Body of pancreas (tissue), 4 donors: Measurements from ENCODE around the gene ELAVL1. TPM values are rescaled to one million over a fixed set of nuclear protein-coding genes. Genes with fewer than 3 reads are reported as not detected.
A peak's percentile ranks its signal among the peaks of the same experiment; 100 is the strongest.

Experiments
- ATAC-seq: fragments of 150-250 bp; one replicate; pipeline ENCODE4 v1.9.1; 2016
- DNase-seq, 4 donors: peaks; one replicate each; pipeline ENCODE4 v3.0.0-alpha.2; 2019
- H3K27ac ChIP-seq, 4 donors: fragments of 200-600 bp; sonication (generic); 1 replicate in 3 of 4; 2 replicates in 1 of 4; pipeline versions ENCODE4 v1.5.1 to v1.6.1; 2016 to 2019; ENCODE audit warnings: mild to moderate bottlenecking in 1 of 4, mixed read lengths in 1 of 4, moderate library complexity in 1 of 4
- H3K27me3 ChIP-seq, 2 donors: fragments of 200-600 bp; sonication (generic); one replicate each; pipeline ENCODE4 v1.6.0; 2016; ENCODE audit warnings: mild to moderate bottlenecking in 1 of 2
- H3K36me3 ChIP-seq, 2 donors: fragments of 200-600 bp; sonication (generic); replicated peaks in 1 of 2; 2 replicates each; pipeline ENCODE4 v1.5.1; 2016; ENCODE audit warnings: low read depth in 2 of 2; ENCODE audit not compliant: insufficient read depth in 1 of 2
- H3K4me1 ChIP-seq: fragments of 200-600 bp; sonication (generic); one replicate; pipeline ENCODE4 v1.6.0; 2016
- H3K4me3 ChIP-seq, 2 donors: fragments of 200-600 bp; sonication (generic); 1 replicate in 1 of 2; 2 replicates in 1 of 2; pipeline ENCODE4 v1.5.1; 2016 to 2019
- H3K9me3 ChIP-seq, 3 donors: fragments of 200-600 bp; sonication (generic); 1 replicate in 2 of 3; 2 replicates in 1 of 3; pipeline ENCODE4 v1.5.1; 2016
- CTCF ChIP-seq, 7 experiments: fragments of 450-650 bp in 4 of 7; fragments of 200-600 bp in 3 of 7; sonication (generic) in 3 of 7; IDR thresholded peaks; one replicate each; pipeline ENCODE4 v1.5.1; 2016 to 2019; ENCODE audit warnings: antibody characterized with exemption in 7 of 7
- POLR2A ChIP-seq, 3 donors: fragments of 450-650 bp; IDR thresholded peaks; one replicate each; pipeline ENCODE4 v1.6.1; 2016; ENCODE audit warnings: antibody characterized with exemption in 3 of 3, mild to moderate bottlenecking in 2 of 3
- WGBS, 2 donors: methylation state at CpG; one replicate each; pipeline ENCODE4 v1.1.5; 2017; 5-methylcytosine and 5-hydroxymethylcytosine counted together
- intact Hi-C: fragments of 100-400 bp; cut with DNase I; formaldehyde crosslinking; loops from one replicate; pipeline ENCODE4 v1.15.1; 2023
- total RNA-seq, 2 donors: library from RNA; depleted of rRNA; stranded (reverse); fragments of >200 nt; gene quantifications; one replicate each; pipeline ENCODE4 v1.1.0, GENCODE V29; 2016

ELAVL1 gene
- total RNA-seq, 2 donors from 2014 or later: 9.3 to 15.8 TPM

GRCh38 chr19:8001995-8002849, 3.2 kb downstream of the ELAVL1 start:
- ATAC-seq (peak; percentile 56), DNase-seq (peak; percentile 78 to 85 (median 82))
- 10 to 16% methylated on average over 13 to 27 of the region's 27 CpGs for WGBS, 2 donors
- TF ChIP-seq CTCF (IDR thresholded peaks at IDR 0.05) (peak; percentile 90 to 99 (median 93)), POLR2A (IDR thresholded peaks at IDR 0.05) (no peak)
- intact Hi-C loops: no loop called here
- no peak overlapping the region for H3K4me3 ChIP-seq
- peaks cover 67% of the 10 kb centered on the region for H3K4me1 ChIP-seq
- no peaks in the 10 kb centered on the region for H3K27me3 ChIP-seq
- H3K9me3 ChIP-seq: no peaks in the 10 kb centered on the region
- H3K27ac ChIP-seq: peak overlapping the region; percentile 34 to 84 (median 67)
- no peaks in the 10 kb centered on the region for H3K36me3 ChIP-seq

- WGBS, 2 donors: 37 to 42% methylated on average over 3 to 5 of the region's 5 CpGs
- H3K4me1 ChIP-seq: peaks cover 67% of the 10 kb centered on the region
- DNase-seq (peak in 3 of 4 donors; percentile 12 to 28 (median 23)), ATAC-seq (no peak)
- no peak overlapping the region for H3K4me3 ChIP-seq
- intact Hi-C loops: no loop called here
- H3K36me3 ChIP-seq: no peaks in the 10 kb centered on the region
- TF ChIP-seq POLR2A (IDR thresholded peaks at IDR 0.05) (no peak), CTCF (IDR thresholded peaks at IDR 0.05) (no peak)
- H3K27me3 ChIP-seq: no peaks in the 10 kb centered on the region
- peak overlapping the region; percentile 34 to 84 (median 67) for H3K27ac ChIP-seq
- H3K9me3 ChIP-seq: no peaks in the 10 kb centered on the region
Measured at GRCh38 chr19:8001651-8001994, 3.8 kb downstream of the ELAVL1 start.

- 66 to 73% methylated on average over 6 of the region's 6 CpGs for WGBS, 2 donors
- peak in 2 of 4 donors; percentile 14 to 37 for DNase-seq
- H3K27me3 ChIP-seq: no peaks in the 10 kb centered on the region
- no peak overlapping the region for H3K4me3 ChIP-seq
- TF ChIP-seq POLR2A (IDR thresholded peaks at IDR 0.05) (no peak), CTCF (IDR thresholded peaks at IDR 0.05) (no peak)
- no peak for ATAC-seq
- H3K9me3 ChIP-seq: no peaks in the 10 kb centered on the region
- H3K36me3 ChIP-seq: no peaks in the 10 kb centered on the region
- H3K4me1 ChIP-seq: peaks cover 67% of the 10 kb centered on the region
- intact Hi-C loops: no loop called here
- H3K27ac ChIP-seq: peak overlapping the region in 3 of 4 donors; percentile 61 to 84 (median 64)
Measured at GRCh38 chr19:8000298-8001038, 5.0 kb downstream of the ELAVL1 start.

- Histone ChIP-seq H3K4me3 (no peak overlapping the region), H3K27ac (no peak overlapping the region), H3K4me1 (peaks cover 64% of the 10 kb centered on the region), H3K9me3 (no peaks in the 10 kb centered on the region), H3K36me3 (no peaks in the 10 kb centered on the region), H3K27me3 (no peaks in the 10 kb centered on the region)
- no peak for ATAC-seq
- DNase-seq: no peak
- no peak for TF ChIP-seq POLR2A (IDR thresholded peaks at IDR 0.05)
- no peak for TF ChIP-seq CTCF (IDR thresholded peaks at IDR 0.05)
- intact Hi-C loops: no loop called here
- 90% methylated on average over 4 of the region's 4 CpGs for WGBS, 2 donors
Measured at GRCh38 chr19:7999376-7999775, 6.1 kb downstream of the ELAVL1 start.
